Right lobe of liver (tissue), 4 donors: Measurements from ENCODE around the gene RPSA.

ENCODE experiments used
- POLR2A ChIP-seq: fragments of 450-650 bp; IDR thresholded peaks from one replicate; pipeline ENCODE4 v1.6.1; 2017; ENCODE audit warnings: antibody characterized with exemption, mild to moderate bottlenecking
- TF ChIP-seq, protein P1 (sequence below), 4 donors: fragments of 200-600 bp in 3 of 4; fragments of 450-650 bp in 1 of 4; IDR thresholded peaks; one replicate each; pipeline versions ENCODE4 v1.5.1 to v1.8.0; 2016 to 2022; ENCODE audit warnings: antibody characterized with exemption in 4 of 4, mild to moderate bottlenecking in 2 of 4
- donor health status: DM: no; HTN: no; CAD: no.
- donor health status: DM: no; HTN: no; CAD: no.
- donor health status: DM: no; HTN: yes; CAD: no.

- TF ChIP-seq, protein P1, sequence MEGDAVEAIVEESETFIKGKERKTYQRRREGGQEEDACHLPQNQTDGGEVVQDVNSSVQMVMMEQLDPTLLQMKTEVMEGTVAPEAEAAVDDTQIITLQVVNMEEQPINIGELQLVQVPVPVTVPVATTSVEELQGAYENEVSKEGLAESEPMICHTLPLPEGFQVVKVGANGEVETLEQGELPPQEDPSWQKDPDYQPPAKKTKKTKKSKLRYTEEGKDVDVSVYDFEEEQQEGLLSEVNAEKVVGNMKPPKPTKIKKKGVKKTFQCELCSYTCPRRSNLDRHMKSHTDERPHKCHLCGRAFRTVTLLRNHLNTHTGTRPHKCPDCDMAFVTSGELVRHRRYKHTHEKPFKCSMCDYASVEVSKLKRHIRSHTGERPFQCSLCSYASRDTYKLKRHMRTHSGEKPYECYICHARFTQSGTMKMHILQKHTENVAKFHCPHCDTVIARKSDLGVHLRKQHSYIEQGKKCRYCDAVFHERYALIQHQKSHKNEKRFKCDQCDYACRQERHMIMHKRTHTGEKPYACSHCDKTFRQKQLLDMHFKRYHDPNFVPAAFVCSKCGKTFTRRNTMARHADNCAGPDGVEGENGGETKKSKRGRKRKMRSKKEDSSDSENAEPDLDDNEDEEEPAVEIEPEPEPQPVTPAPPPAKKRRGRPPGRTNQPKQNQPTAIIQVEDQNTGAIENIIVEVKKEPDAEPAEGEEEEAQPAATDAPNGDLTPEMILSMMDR (IDR thresholded peaks at IDR 0.05), result no peak
- TF ChIP-seq POLR2A, result no peak
Observed at GRCh38 chr3:39404943-39405686, 1.4 kb upstream of the RPSA start.
